ENCODE data around the gene FAM237B.
"Not testable (repeated sequence)": the region's sequence is repeated elsewhere in the genome, so short reads cannot be mapped to it uniquely, and the experiment has no call there.

The FAM237B gene

GRCh38 chr7:90320801-90321494 is at the start of gene FAM237B:
Gene FAM237B (minus strand): TSS chr7:90321304. CDS start chr7:90319748, 1,556 bp downstream.
- DNase-seq: peak; percentile 45

- DNase-seq: no peak
Observed at GRCh38 chr7:90351987-90352386, 30.9 kb upstream of the FAM237B start.

- not testable (repeated sequence) for DNase-seq
Observed at GRCh38 chr7:90350032-90350431, 28.9 kb upstream of the FAM237B start.

GRCh38 chr7:90349305-90349704 is 28.2 kb upstream of the FAM237B start:
- no peak for DNase-seq

GRCh38 chr7:90347759-90348158 is 26.7 kb upstream of the FAM237B start:
- DNase-seq: no peak

- peak; percentile 95 for DNase-seq
Observed at GRCh38 chr7:90346336-90347125, 25.4 kb upstream of the FAM237B start, which contains the start of gene GTPBP10. Gene GTPBP10 (plus strand): TSS chr7:90346716. CDS start chr7:90346742, 26 bp downstream.

- peak; percentile 51 for DNase-seq
Observed at GRCh38 chr7:90345595-90346335, 24.7 kb upstream of the FAM237B start.

GRCh38 chr7:90345016-90345415 is 23.9 kb upstream of the FAM237B start:
- DNase-seq: no peak

GRCh38 chr7:90337106-90337505 is 16.0 kb upstream of the FAM237B start:
- no peak for DNase-seq

- not testable (repeated sequence) for DNase-seq
Observed at GRCh38 chr7:90334926-90335325, 13.8 kb upstream of the FAM237B start.

GRCh38 chr7:90334193-90334843 is 13.2 kb upstream of the FAM237B start:
- DNase-seq: no peak

- DNase-seq: no peak
Observed at GRCh38 chr7:90326500-90326899, 5.4 kb upstream of the FAM237B start.

- no peak for DNase-seq
Observed at GRCh38 chr7:90322837-90323236, 1.7 kb upstream of the FAM237B start.

GRCh38 chr7:90320418-90320800 is 695 bp downstream of the FAM237B start:
- no peak for DNase-seq

- DNase-seq: no peak
Observed at GRCh38 chr7:90320014-90320413, 1.1 kb downstream of the FAM237B start.

- no peak for DNase-seq
Observed at GRCh38 chr7:90313907-90314306, 7.2 kb downstream of the FAM237B start.

- no peak for DNase-seq
Observed at GRCh38 chr7:90312745-90313144, 8.4 kb downstream of the FAM237B start.

- no peak for DNase-seq
Observed at GRCh38 chr7:90311175-90311574, 9.9 kb downstream of the FAM237B start.

- DNase-seq: no peak
Observed at GRCh38 chr7:90309872-90310271, 11.2 kb downstream of the FAM237B start.

- no peak for DNase-seq
Observed at GRCh38 chr7:90303241-90303640, 17.9 kb downstream of the FAM237B start.

- no peak for DNase-seq
Observed at GRCh38 chr7:90298145-90299038, 22.7 kb downstream of the FAM237B start.
